Fibroblast of villous mesenchyme (primary cell): ENCODE measurements around the gene OGN. TPM values are rescaled to one million over a fixed set of nuclear protein-coding genes. Genes with fewer than 3 reads are reported as not detected.
A peak's percentile ranks its signal among the peaks of the same experiment; 100 is the strongest.

ENCODE experiments used
- DNase-seq: peaks from one replicate; pipeline ENCODE4 v3.0.0-alpha.2; 2010; ENCODE audit warnings: low read depth
- H3K4me3 ChIP-seq: 2 replicates; pipeline ENCODE4 v1.5.1; 2011; ENCODE audit warnings: low read depth, mild to moderate bottlenecking, low read length
- total RNA-seq: library from RNA; depleted of rRNA; stranded (reverse); fragments of >200 nt; gene quantifications from 2 replicates; pipeline ENCODE4 v1.2.3, GENCODE V29; 2012
- TF ChIP-seq, protein P1 (sequence below): IDR thresholded peaks from 2 replicates; pipeline ENCODE4 v1.5.1; 2012; ENCODE audit warnings: low read depth, mild to moderate bottlenecking, low read length; ENCODE audit not compliant: insufficient read depth

OGN gene
- total RNA-seq, 1 donor = not detected

DNA sequence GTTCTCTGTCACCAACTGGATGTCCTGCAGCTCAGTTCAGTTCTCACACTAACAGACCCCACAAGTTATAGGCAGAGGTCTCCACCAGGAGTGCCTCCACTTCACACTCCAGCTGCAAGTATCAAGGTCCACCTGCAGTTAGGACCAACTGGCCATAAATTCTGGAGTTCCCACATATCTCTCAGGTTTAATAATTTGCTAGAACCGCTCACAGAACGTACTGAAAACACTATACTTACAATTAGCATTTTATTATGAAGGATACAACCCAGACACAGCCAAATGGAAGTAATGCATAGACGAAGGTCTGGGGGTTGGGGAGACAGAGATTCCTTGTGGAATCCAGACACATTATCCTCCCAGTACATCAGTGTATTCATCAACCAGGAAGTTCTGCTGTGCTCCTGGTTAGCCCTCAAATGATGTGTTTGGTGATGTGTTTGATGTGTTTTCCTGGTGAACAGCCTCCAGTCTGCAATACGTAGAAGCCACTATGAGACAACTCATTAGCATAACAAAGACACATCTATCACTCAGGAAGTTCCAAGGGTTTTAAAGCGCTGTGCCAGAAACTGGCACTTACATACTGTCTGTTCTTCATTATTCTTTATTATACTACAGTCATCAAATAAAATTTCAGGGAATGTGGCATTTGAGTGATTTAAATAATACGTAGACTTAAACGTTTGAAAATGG, 25.4 kb downstream of the OGN start:
- DNase-seq = no peak
- TF ChIP-seq, protein P1, sequence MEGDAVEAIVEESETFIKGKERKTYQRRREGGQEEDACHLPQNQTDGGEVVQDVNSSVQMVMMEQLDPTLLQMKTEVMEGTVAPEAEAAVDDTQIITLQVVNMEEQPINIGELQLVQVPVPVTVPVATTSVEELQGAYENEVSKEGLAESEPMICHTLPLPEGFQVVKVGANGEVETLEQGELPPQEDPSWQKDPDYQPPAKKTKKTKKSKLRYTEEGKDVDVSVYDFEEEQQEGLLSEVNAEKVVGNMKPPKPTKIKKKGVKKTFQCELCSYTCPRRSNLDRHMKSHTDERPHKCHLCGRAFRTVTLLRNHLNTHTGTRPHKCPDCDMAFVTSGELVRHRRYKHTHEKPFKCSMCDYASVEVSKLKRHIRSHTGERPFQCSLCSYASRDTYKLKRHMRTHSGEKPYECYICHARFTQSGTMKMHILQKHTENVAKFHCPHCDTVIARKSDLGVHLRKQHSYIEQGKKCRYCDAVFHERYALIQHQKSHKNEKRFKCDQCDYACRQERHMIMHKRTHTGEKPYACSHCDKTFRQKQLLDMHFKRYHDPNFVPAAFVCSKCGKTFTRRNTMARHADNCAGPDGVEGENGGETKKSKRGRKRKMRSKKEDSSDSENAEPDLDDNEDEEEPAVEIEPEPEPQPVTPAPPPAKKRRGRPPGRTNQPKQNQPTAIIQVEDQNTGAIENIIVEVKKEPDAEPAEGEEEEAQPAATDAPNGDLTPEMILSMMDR = no peak
- H3K4me3 ChIP-seq = no peak overlapping the region

DNA sequence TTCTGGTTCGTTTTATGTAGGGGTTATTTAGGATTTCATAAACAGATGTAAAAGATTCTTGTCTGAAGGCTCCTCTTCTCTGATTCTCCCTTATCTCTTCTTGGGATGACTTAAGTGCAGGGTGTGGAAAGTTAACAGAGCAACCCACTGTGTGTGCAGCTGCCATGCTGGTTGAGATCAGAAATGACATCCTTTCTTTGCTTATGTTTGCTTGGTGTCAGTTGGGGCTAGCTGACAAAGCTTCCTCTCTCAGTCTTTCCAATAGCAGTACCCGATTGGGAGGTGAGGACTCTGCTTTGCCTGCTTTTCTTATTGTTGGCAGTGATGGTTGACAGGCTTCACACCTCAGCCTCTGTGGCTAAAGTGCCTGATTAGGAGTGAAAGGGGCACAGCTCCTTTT, 26.5 kb downstream of the OGN start:
- DNase-seq = no peak
- no peak overlapping the region for H3K4me3 ChIP-seq
- TF ChIP-seq, protein P1 = no peak

DNA sequence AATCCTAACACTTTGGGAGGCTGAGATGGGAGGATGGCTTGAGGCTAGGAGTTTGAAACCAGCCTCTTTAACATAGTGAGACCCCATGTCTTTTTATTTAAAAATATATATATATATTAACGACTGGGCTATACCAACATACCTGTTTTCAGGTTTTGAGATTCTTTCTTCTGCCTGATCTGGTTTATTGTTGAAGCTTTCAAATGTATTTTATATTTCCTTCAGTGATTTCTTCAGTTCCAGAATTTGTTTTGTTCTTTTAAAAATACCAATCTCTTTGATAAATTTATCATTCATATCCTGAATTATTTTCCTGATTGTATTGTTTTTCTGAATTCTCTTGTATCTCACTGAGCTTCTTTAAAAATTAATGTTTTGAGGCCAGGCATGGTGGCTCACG, 31.2 kb downstream of the OGN start:
- TF ChIP-seq, protein P1 = no peak
- DNase-seq = no peak
- no peak overlapping the region for H3K4me3 ChIP-seq

DNA sequence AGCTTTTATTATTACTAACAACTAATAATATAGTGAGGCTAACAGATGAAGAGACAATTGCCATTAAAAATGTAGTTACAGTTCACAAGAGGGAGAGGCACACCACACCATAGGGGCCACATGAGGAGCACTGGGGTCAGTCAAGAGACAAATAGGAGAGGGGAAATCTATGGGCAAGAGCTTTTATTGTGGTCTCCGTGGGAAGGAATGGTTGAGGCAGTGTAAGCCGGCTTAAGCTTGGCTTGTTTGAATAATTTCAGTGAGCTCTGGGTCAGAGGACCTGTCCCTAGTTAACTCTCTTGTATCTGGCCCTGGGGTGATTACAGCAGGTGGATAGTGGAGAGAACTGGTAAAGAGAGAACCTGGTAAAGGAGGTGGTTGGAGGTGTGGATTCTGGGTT, 35.3 kb downstream of the OGN start:
- DNase-seq = no peak
- TF ChIP-seq, protein P1 = no peak
- H3K4me3 ChIP-seq = no peak overlapping the region

DNA sequence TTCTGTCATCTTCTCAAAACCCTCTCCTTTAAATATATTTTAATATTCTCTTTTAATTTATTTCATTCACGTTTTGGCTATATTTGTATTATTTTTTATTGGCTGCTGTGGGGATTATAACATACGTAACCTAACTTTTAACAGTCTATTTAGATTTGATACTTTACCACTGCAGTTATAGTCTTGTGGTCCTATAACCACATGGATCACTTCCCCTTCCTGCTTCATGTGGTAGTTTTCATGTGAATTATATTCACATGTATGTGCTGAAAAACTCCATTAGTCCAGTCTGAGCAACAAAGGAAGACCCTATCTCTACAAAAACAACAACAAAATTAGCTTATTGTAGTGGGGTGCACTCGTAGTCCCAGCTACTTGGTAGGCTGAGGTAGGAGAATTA, 44.3 kb downstream of the OGN start:
- H3K4me3 ChIP-seq = no peak overlapping the region
- TF ChIP-seq, protein P1 = no peak
- DNase-seq = no peak

DNA sequence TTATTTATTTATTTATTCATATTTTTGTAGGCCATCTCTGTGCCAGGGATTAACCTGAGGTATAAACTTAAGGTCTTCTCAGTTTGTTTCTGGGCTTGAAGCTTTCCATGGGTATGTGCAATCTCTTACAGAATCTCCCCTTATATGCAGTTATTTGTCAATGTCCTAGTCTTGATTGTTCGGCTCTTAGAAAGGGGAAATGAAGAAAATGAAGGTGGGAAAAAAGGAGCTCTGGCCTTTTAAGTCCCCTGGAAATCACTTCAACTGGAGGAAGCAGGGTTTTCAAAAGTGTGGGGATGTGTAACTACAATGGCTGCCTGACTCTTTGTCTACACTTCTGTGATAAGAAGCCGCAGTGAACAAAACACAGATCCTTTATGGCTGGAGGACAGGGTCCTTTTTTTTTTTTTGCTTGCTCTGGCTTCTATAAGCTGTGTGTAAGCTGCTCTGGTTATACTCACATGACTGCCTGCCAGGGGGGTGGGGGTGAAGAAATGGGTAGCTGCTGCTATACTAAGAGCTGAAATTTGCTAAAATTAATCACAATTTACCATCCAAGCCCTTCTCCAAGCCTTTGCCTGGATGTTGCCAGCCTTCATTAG, 44.9 kb downstream of the OGN start:
- peak; percentile 37 for DNase-seq

More for the DNA sequence above, 44.9 kb downstream of the OGN start:
- TF ChIP-seq, protein P1 = no peak
- H3K4me3 ChIP-seq = no peak overlapping the region
